ENCODE measurements around the gene CLDN6. TPM values are rescaled to one million over a fixed set of nuclear protein-coding genes. Genes with fewer than 3 reads are reported as not detected.
A peak's percentile ranks its signal among the peaks of the same experiment; 100 is the strongest.

CLDN6 gene
- total and polyA plus RNA-seq, 3 donors from 2014 or later, result 0.55 to 0.74 (median 0.70) TPM

- 74 to 79% methylated on average over 11 to 13 of the region's 13 CpGs for WGBS, 2 donors
- Histone ChIP-seq H3K36me3 (ENCODE audit: low read depth, missing control alignments) (no peaks in the 10 kb centered on the region), H3K4me3 (no peak overlapping the region), H3K27me3 (no peaks in the 10 kb centered on the region), H3K9me3 (no peaks in the 10 kb centered on the region), H3K27ac (no peak overlapping the region), H3K4me1 (peaks cover 4% of the 10 kb centered on the region)
- intact Hi-C loops (cut with DNase I; ENCODE audit: low total_unique reads), result no loop called here
- no peak for DNase-seq
- TF ChIP-seq CTCF (IDR thresholded peaks at IDR 0.05), result no peak
- TF ChIP-seq POLR2A (IDR thresholded peaks at IDR 0.05), result no peak
These were observed 10.7 kb downstream of the CLDN6 start for GRCh38 chr16:3007059-3007956.

GRCh38 chr16:3004781-3005284, 13.2 kb downstream of the CLDN6 start:
- Histone ChIP-seq H3K27ac (no peak overlapping the region), H3K4me1 (peaks cover 4% of the 10 kb centered on the region), H3K36me3 (ENCODE audit: low read depth, missing control alignments) (no peaks in the 10 kb centered on the region), H3K4me3 (no peak overlapping the region), H3K9me3 (no peaks in the 10 kb centered on the region), H3K27me3 (no peaks in the 10 kb centered on the region)
- intact Hi-C loops (cut with DNase I; ENCODE audit: low total_unique reads), result no loop called here
- TF ChIP-seq CTCF (IDR thresholded peaks at IDR 0.05) (no peak), POLR2A (IDR thresholded peaks at IDR 0.05) (no peak)
- no peak for DNase-seq
- 2 to 8% methylated on average over 16 to 21 of the region's 25 CpGs for WGBS, 2 donors

GRCh38 chr16:3004319-3004718, 13.7 kb downstream of the CLDN6 start:
- H3K27ac ChIP-seq, result no peak overlapping the region
- H3K27me3 ChIP-seq, result no peaks in the 10 kb centered on the region
- H3K4me3 ChIP-seq, result no peak overlapping the region
- H3K9me3 ChIP-seq, result no peaks in the 10 kb centered on the region
- TF ChIP-seq POLR2A (IDR thresholded peaks at IDR 0.05), result no peak
- no peak for TF ChIP-seq CTCF (IDR thresholded peaks at IDR 0.05)
- H3K36me3 ChIP-seq (ENCODE audit: low read depth, missing control alignments), result no peaks in the 10 kb centered on the region
- 0% methylated on average over 3 to 11 of the region's 67 CpGs for WGBS, 2 donors
- no peak for DNase-seq
- peaks cover 4% of the 10 kb centered on the region for H3K4me1 ChIP-seq
- intact Hi-C loops (cut with DNase I; ENCODE audit: low total_unique reads), result no loop called here

GRCh38 chr16:3003582-3004270, 14.3 kb downstream of the CLDN6 start:
- WGBS, 2 donors, result 7 to 9% methylated on average over 31 to 43 of the region's 58 CpGs
- intact Hi-C loops (cut with DNase I; ENCODE audit: low total_unique reads), result no loop called here
- Histone ChIP-seq H3K27ac (no peak overlapping the region), H3K27me3 (no peaks in the 10 kb centered on the region), H3K9me3 (no peaks in the 10 kb centered on the region), H3K4me1 (peaks cover 4% of the 10 kb centered on the region), H3K4me3 (peak overlapping the region; percentile 16 to 27), H3K36me3 (ENCODE audit: low read depth, missing control alignments) (no peaks in the 10 kb centered on the region)
- TF ChIP-seq POLR2A (IDR thresholded peaks at IDR 0.05), result no peak
- peak in 2 of 3 experiments; percentile 31 to 38 for TF ChIP-seq CTCF (IDR thresholded peaks at IDR 0.05)
- DNase-seq, result peak; percentile 98

All from testis (tissue), 3 donors.